Mesothelial cell of epicardium (in vitro differentiated cells): ENCODE results near the gene GBP3. TPM values are rescaled to one million over a fixed set of nuclear protein-coding genes. Genes with fewer than 3 reads are reported as not detected.
"Not testable (repeated sequence)": the region's sequence is repeated elsewhere in the genome, so short reads cannot be mapped to it uniquely, and the experiment has no call there.

Experiments
- DNase-seq, 2 experiments: peaks; one replicate each; pipeline ENCODE4 v3.0.0; 2021; ENCODE audit warnings: low spot score in 2 of 2; ENCODE audit not compliant: unreplicated experiment in 2 of 2
- H3K27ac Mint-ChIP-seq: 2 replicates; pipeline ENCODE4 v1.8.0; 2021; ENCODE audit warnings: mixed read lengths
- H3K27me3 Mint-ChIP-seq: 2 replicates; pipeline ENCODE4 v1.8.0; 2021; ENCODE audit warnings: low read depth, mixed read lengths
- H3K36me3 Mint-ChIP-seq: 2 replicates; pipeline ENCODE4 v1.8.0; 2021; ENCODE audit warnings: mixed read lengths
- H3K4me1 Mint-ChIP-seq: 2 replicates; pipeline ENCODE4 v1.8.0; 2021; ENCODE audit warnings: mixed read lengths
- H3K4me3 Mint-ChIP-seq: 2 replicates; pipeline ENCODE4 v1.8.0; 2021; ENCODE audit warnings: mild to moderate bottlenecking, moderate library complexity, mixed read lengths
- H3K9me3 Mint-ChIP-seq: 2 replicates; pipeline ENCODE4 v1.8.0; 2021; ENCODE audit warnings: mixed read lengths
- total RNA-seq: library from RNA; stranded (reverse); gene quantifications from 3 replicates; pipeline ENCODE4 v1.2.1, GENCODE V29; 2021
- TF ChIP-seq, protein P1 (sequence below): fragments of 200-600 bp; sonication (generic); IDR thresholded peaks from one replicate; pipeline ENCODE4 v1.5.0; 2021; ENCODE audit warnings: antibody characterized with exemption; ENCODE audit not compliant: unreplicated experiment

The GBP3 gene
- total RNA-seq, 1 donor from 2014 or later: 6.6 TPM

DNA sequence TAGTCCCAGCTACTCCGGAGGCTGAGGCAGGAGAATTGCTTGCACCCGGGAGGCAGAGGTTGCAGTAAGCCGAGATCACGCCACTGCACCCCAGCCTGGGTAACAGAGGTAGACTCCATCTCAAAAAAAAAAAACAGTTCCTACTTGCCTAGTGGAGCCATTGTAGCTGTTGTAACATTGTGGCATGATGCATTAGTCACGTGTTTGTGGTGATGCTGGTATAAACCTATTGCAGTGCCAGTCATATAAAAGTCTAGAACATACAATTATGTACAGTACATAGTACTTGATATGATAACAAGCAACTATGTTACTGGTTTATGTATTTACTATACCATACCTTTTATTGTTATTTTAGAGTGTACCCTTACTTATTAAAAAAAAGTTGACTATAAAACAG lies 46.4 kb downstream of the GBP3 start:
- no peak overlapping the region for H3K27ac Mint-ChIP-seq
- H3K4me3 Mint-ChIP-seq: no peak overlapping the region
- TF ChIP-seq, protein P1, sequence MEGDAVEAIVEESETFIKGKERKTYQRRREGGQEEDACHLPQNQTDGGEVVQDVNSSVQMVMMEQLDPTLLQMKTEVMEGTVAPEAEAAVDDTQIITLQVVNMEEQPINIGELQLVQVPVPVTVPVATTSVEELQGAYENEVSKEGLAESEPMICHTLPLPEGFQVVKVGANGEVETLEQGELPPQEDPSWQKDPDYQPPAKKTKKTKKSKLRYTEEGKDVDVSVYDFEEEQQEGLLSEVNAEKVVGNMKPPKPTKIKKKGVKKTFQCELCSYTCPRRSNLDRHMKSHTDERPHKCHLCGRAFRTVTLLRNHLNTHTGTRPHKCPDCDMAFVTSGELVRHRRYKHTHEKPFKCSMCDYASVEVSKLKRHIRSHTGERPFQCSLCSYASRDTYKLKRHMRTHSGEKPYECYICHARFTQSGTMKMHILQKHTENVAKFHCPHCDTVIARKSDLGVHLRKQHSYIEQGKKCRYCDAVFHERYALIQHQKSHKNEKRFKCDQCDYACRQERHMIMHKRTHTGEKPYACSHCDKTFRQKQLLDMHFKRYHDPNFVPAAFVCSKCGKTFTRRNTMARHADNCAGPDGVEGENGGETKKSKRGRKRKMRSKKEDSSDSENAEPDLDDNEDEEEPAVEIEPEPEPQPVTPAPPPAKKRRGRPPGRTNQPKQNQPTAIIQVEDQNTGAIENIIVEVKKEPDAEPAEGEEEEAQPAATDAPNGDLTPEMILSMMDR: no peak
- H3K36me3 Mint-ChIP-seq: peaks cover 22% of the 10 kb centered on the region
- no peaks in the 10 kb centered on the region for H3K9me3 Mint-ChIP-seq
- H3K4me1 Mint-ChIP-seq: peaks cover 7% of the 10 kb centered on the region
- H3K27me3 Mint-ChIP-seq: no peaks in the 10 kb centered on the region
- DNase-seq: no peak

DNA sequence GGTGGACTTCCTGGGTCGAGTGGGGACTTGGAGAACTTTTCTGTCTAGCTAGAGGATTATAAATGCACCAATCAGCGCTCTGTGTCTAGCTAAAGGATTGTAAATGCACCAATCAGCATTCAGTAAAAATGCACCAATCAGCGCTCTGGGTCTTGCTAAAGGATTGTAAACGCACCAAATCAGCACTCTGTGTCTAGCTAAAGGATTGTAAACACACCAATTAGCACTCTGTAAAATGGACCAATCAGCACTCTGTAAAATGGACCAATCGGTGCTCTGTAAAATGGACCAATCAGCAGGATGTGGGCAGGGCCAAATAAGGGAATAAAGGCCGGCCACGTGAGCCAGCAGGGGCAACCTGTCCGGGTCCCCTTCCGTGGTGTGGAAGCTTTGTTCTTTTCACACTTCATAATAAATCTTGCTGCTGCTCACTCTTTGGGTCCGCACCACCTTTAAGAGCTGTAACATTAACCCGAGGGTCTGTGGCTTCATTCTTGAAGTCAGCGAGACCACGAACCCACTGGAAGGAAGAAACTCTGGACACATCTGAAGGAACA lies 48.0 kb downstream of the GBP3 start:
- not testable (repeated sequence) for H3K4me1 Mint-ChIP-seq, H3K27ac Mint-ChIP-seq, DNase-seq, H3K9me3 Mint-ChIP-seq, H3K27me3 Mint-ChIP-seq, H3K4me3 Mint-ChIP-seq
- peaks cover 22% of the 10 kb centered on the region for H3K36me3 Mint-ChIP-seq

DNA sequence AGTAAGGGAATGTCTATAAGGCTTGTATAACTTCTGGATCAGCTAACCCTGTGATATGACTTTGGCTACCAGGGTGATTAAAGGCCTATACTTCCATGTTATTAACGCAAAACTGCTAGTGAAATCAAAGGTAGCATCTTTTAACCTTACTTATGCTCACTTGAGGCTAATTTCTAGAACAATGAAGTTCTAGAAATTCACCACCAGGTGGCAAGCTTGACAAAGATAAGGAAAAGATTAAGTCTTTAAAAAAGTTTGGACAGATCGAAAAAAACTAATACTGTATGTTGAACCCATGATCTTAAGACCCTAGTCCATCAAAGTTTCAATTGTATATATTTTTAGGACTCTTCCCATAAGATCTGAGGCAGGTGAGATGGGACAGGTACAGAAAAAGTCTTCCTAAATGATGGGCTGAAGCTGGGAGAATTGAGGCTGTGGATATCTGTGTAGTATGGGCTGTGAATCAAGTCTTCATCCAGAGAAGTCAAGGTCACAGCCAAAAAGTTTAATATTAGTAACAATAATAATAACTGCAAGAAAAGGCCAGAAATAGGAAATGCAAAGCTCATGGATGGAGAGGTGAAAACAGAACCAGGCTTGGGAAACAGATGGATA lies 49.0 kb downstream of the GBP3 start:
- Mint-ChIP-seq H3K9me3 (no peaks in the 10 kb centered on the region), H3K27me3 (no peaks in the 10 kb centered on the region), H3K4me1 (peaks cover 2% of the 10 kb centered on the region), H3K27ac (peak overlapping the region; percentile 25), H3K36me3 (peaks cover 26% of the 10 kb centered on the region), H3K4me3 (no peak overlapping the region)
- no peak for DNase-seq
- TF ChIP-seq, protein P1: peak; percentile 90

DNA sequence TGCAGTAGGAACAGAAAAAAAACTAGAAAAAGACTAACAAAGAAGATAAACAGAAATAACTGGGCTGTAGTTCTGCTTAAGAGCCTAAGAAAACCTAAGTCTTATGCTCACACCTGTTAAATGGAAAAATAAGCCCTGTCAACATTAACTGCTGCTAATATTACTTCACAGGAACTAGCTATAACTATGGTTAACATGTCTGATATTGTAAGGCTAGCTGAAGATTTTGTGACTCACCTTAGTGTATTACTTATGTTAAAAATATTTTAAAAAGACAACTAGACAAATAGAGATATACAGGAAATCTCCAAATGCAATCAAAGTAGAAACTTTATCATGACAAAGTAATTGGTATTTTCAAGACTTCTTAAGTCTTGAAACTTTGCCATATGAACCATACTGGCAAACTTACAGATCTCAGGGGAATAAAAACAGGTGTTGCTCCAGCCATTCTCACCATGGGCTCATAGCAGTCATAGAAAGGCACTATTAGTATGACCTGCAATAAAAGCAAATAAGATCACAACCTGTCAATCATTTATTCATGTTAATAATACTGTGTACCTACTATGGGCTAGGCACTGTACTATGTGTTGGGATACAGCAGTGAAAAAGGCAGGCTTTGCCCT lies 60.9 kb downstream of the GBP3 start:
- H3K27ac Mint-ChIP-seq: no peak overlapping the region
- H3K4me1 Mint-ChIP-seq: no peaks in the 10 kb centered on the region
- peaks cover 53% of the 10 kb centered on the region for H3K36me3 Mint-ChIP-seq
- TF ChIP-seq, protein P1: no peak
- no peak for DNase-seq
- no peaks in the 10 kb centered on the region for H3K27me3 Mint-ChIP-seq
- no peaks in the 10 kb centered on the region for H3K9me3 Mint-ChIP-seq
- no peak overlapping the region for H3K4me3 Mint-ChIP-seq

DNA sequence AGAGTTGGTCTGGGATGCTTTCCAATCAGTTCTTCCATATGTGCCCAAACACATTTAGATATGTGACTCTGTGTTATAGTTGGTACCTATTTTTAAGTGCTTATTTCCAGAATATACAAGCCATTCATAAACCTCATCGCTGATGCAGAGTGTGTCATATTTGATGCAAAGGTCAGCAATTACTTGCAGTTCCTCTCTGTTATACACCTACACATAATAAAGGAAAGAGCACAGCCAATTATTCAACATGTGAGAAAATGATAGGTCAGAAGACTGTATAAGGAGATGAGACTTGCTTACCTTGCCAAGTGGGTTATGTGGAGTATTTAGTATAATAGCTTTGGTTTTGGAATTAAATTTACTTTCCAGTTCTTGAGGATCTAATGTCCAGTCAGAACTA lies 61.6 kb downstream of the GBP3 start:
- no peak for DNase-seq
- H3K4me3 Mint-ChIP-seq: no peak overlapping the region
- no peak overlapping the region for H3K27ac Mint-ChIP-seq
- H3K4me1 Mint-ChIP-seq: no peaks in the 10 kb centered on the region
- peaks cover 54% of the 10 kb centered on the region for H3K36me3 Mint-ChIP-seq
- no peaks in the 10 kb centered on the region for H3K9me3 Mint-ChIP-seq
- TF ChIP-seq, protein P1: no peak
- H3K27me3 Mint-ChIP-seq: no peaks in the 10 kb centered on the region

Other genes starting within 250 kb of the GBP3 start
- 20.8 to 24.4 TPM (median 21.7 TPM) in 3 replicates for gene GTF2B, start 131.3 kb downstream of the GBP3 start, total RNA-seq
- gene KYAT3, start 30.2 kb downstream of the GBP3 start, total RNA-seq: 50.6 to 54.2 TPM (median 53.7 TPM) in 3 replicates
- 19.1 to 20.8 TPM (median 20.1 TPM) in 3 replicates for gene RBMXL1, start 30.2 kb downstream of the GBP3 start, total RNA-seq
- gene GBP1, start 42.3 kb upstream of the GBP3 start, total RNA-seq: 52.3 to 58.3 TPM (median 55.5 TPM) in 3 replicates
- 3.8 to 4.4 TPM (median 4.1 TPM) in 3 replicates for gene GBP2, start 103.2 kb upstream of the GBP3 start, total RNA-seq
- gene GBP7, start 153.1 kb upstream of the GBP3 start, total RNA-seq: not detected in 3 replicates
- 4.8 to 6.7 TPM (median 5.5 TPM) in 3 replicates for gene GBP4, start 176.1 kb upstream of the GBP3 start, total RNA-seq
- gene GBP5, start 250.0 kb upstream of the GBP3 start, total RNA-seq: not detected in 3 replicates